Fibroblast of skin of left biceps (primary cell): ENCODE results near the gene LRRC7.

Experiments
- DNase-seq, 2 experiments: peaks; one replicate each; pipeline ENCODE4 v3.0.0-alpha.2; 2013; ENCODE audit warnings: low read depth in 2 of 2

LRRC7 gene

DNA sequence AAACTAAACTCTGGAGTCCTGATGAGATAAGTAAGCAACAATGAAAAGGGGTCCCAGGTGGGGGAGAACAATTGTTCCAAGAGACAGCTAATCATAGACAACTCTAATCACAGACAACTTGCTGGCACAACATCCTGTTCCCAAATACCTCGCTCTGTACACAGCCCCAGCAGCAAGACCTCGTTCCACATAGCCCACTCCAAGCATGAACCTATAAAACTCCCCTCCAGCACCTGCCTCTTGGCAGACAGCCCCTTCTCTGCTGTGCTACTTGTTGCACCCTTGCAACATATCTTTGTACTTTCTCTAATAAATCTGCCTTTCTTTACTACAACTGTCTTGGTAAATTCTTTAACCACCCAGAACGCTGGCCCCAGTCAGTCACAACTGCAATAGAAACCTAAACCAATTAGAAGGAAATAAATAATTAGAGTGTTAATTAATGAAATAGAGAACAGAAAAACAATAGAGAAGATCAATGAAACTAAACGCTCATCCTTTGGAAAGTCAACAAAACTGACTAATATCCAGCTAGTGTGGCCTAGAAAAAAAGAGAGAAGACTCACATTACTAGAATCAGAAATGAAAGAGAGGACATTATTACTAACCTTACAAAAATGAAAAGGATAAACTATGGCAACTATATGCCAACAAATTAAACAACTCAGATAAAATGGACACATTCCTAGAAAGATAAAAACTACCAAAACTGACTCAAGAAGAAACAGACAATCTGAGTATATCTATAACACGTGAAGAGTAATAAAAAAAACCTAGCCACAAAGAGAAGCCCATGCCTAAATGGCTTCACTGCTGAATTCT is 601.5 kb downstream of the LRRC7 start:
- DNase-seq, result no peak

DNA sequence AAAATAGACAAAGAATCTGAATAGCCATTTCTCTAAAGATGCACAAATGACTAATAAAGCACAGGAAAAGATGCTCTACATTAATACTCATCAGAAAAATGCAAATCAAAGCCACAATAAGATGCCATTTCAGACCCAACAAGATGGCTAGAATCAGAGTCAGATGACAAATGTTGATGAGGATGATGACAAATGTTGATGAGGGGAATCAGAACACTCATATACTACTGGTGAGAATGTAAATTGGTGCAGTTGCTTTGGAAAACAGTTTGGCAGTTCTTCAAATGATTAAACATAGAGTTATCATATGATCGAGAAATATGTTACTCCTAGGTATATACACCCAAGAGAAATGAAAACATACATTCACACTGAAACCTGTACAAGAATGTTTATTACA is 603.8 kb downstream of the LRRC7 start:
- no peak for DNase-seq
